HepG2 (cell line): ENCODE data around the gene ATRIP. TPM values are rescaled to one million over a fixed set of nuclear protein-coding genes. Genes with fewer than 3 reads are reported as not detected.
A peak's percentile ranks its signal among the peaks of the same experiment; 100 is the strongest.

ENCODE experiments used
- ARID4A ChIP-seq: sonication (generic); formaldehyde crosslinking; IDR thresholded peaks from 2 replicates; pipeline ENCODE4 v1.5.0; 2020; ENCODE audit warnings: mild to moderate bottlenecking, missing genetic modification reagents, borderline replicate concordance
- CCAR2 ChIP-seq: fragments of 200-400 bp; formaldehyde crosslinking; optimal IDR thresholded peaks from 2 replicates; pipeline ENCODE3; 2018; ENCODE audit warnings: low read depth, mild to moderate bottlenecking, low read length, moderate library complexity
- ELK4 ChIP-seq: sonication (generic); formaldehyde crosslinking; IDR thresholded peaks from 2 replicates; pipeline ENCODE4 v1.9.0; 2021; ENCODE audit warnings: missing genetic modification reagents, borderline replicate concordance
- GABPB1 ChIP-seq: IDR thresholded peaks from 2 replicates; pipeline ENCODE4 v1.6.1; 2016; ENCODE audit warnings: mild to moderate bottlenecking, missing genetic modification reagents, moderate library complexity, missing compliant biosample characterization
- GATAD1 ChIP-seq: IDR thresholded peaks from 2 replicates; pipeline ENCODE4 v1.6.1; 2016; ENCODE audit warnings: missing genetic modification reagents, missing compliant biosample characterization
- HNRNPL ChIP-seq: fragments of 200-400 bp; formaldehyde crosslinking; IDR thresholded peaks from 2 replicates; pipeline ENCODE4 v1.6.1; 2017; ENCODE audit warnings: mild to moderate bottlenecking, low read depth, low read length
- KLF15 ChIP-seq: sonication (generic); formaldehyde crosslinking; IDR thresholded peaks from 2 replicates; pipeline ENCODE4 v1.8.1; 2023; ENCODE audit warnings: borderline replicate concordance, mild to moderate bottlenecking, inconsistent platforms, missing genetic modification reagents, mixed read lengths
- MTF2 ChIP-seq: sonication (generic); formaldehyde crosslinking; IDR thresholded peaks from 2 replicates; pipeline ENCODE4 v1.5.0; 2020; ENCODE audit warnings: missing genetic modification reagents, borderline replicate concordance
- NBN ChIP-seq: fragments of 450-650 bp; conservative IDR thresholded peaks from 2 replicates; pipeline ENCODE4 v1.6.1; 2017
- NFE2L1 ChIP-seq: sonication (generic); formaldehyde crosslinking; IDR thresholded peaks from 2 replicates; pipeline ENCODE4 v1.4.0; 2020; ENCODE audit warnings: missing genetic modification reagents, mild to moderate bottlenecking, borderline replicate concordance
- NR3C1 ChIP-seq: sonication (generic); formaldehyde crosslinking; IDR thresholded peaks from 2 replicates; pipeline ENCODE4 v1.4.0; 2020; ENCODE audit warnings: missing genetic modification reagents
- SNAPC2 ChIP-seq: sonication (generic); formaldehyde crosslinking; IDR thresholded peaks from 2 replicates; pipeline ENCODE4 v1.8.1; 2022; ENCODE audit warnings: mild to moderate bottlenecking, missing genetic modification reagents
- SP4 ChIP-seq: sonication (generic); formaldehyde crosslinking; IDR thresholded peaks from 2 replicates; pipeline ENCODE4 v1.8.1; 2023; ENCODE audit warnings: mild to moderate bottlenecking, missing genetic modification reagents
- ZBTB33 ChIP-seq: sonication (generic); formaldehyde crosslinking; IDR thresholded peaks from 2 replicates; pipeline ENCODE4 v1.4.0; 2020; ENCODE audit warnings: missing genetic modification reagents
- ZEB1 ChIP-seq: IDR thresholded peaks from 2 replicates; pipeline ENCODE4 v1.6.1; 2012; ENCODE audit warnings: mild to moderate bottlenecking, low read depth, inconsistent platforms; ENCODE audit not compliant: insufficient replicate concordance
- ZKSCAN1 ChIP-seq: fragments of 150-350 bp; IDR thresholded peaks from 2 replicates; pipeline ENCODE4 v1.6.1; 2014; ENCODE audit warnings: low read length
- ZNF263 ChIP-seq: sonication (generic); formaldehyde crosslinking; IDR thresholded peaks from 2 replicates; pipeline ENCODE4 v1.4.0; 2020; ENCODE audit warnings: missing genetic modification reagents
- ZNF563 ChIP-seq: sonication (generic); formaldehyde crosslinking; IDR thresholded peaks from 2 replicates; pipeline ENCODE4 v1.8.0; 2022; ENCODE audit warnings: mild to moderate bottlenecking, moderate library complexity, missing genetic modification reagents
- ZNF772 ChIP-seq: sonication (generic); formaldehyde crosslinking; IDR thresholded peaks from 2 replicates; pipeline ENCODE4 v1.5.0; 2020; ENCODE audit warnings: mild to moderate bottlenecking, missing genetic modification reagents
- ZNF800 ChIP-seq: sonication (generic); formaldehyde crosslinking; IDR thresholded peaks from 2 replicates; pipeline ENCODE4 v1.4.0; 2020; ENCODE audit warnings: missing genetic modification reagents
- polyA plus RNA-seq, 8 experiments: library from polyadenylated mRNA; depleted of rRNA in 3 of 8; stranded (reverse) in 7 of 8; unstranded in 1 of 8; fragments of >200 nt; fragmentation: Illumina TruSeq in 4 of 8; extraction: Trizol in 4 of 8; gene quantifications; 2 replicates each; pipeline versions ENCODE4 v1.2.1 to v1.2.3, GENCODE V29; 2011 to 2016; ENCODE audit warnings: low read depth in 4 of 8, missing spikeins in 1 of 8, mixed read lengths in 1 of 8; ENCODE audit not compliant: insufficient read depth in 1 of 8
- total RNA-seq, 5 experiments: library from RNA; depleted of rRNA; stranded (reverse); fragments of >200 nt; fragmentation: Illumina TruSeq; extraction: Trizol; gene quantifications; 2 replicates each; pipeline ENCODE4 v1.2.3, GENCODE V29; 2016; ENCODE audit warnings: low read depth in 1 of 5

The ATRIP gene
- total and polyA plus RNA-seq, 2 of the 13 experiments (the other 11 are each of a cell fraction or from before 2014, with no cell fraction given) = 5.1 to 12.5 TPM

- TF ChIP-seq ARID4A (CRISPR knock-in tag) = peak; percentile 5; the same call in 1 of the 2 replicates
- no peak for TF ChIP-seq ZBTB33 (CRISPR knock-in tag)
- no peak for TF ChIP-seq NFE2L1
- TF ChIP-seq GATAD1 (CRISPR knock-in tag) = no peak
- TF ChIP-seq NBN = no peak
- TF ChIP-seq ZNF263 = peak; percentile 91
- TF ChIP-seq ELK4 (CRISPR knock-in tag) = no peak
- TF ChIP-seq GABPB1 (CRISPR knock-in tag) = peak; percentile 52; the same call in 1 of the 2 replicates
- peak; percentile 58; the same call in 1 of the 2 replicates for TF ChIP-seq MTF2 (CRISPR knock-in tag)
- 0 out of 2 replicates have a peak, but pooled peaks have one; percentile 5 for TF ChIP-seq SP4 (CRISPR knock-in tag)
- TF ChIP-seq ZKSCAN1 = 0 out of 2 replicates have a peak, but pooled peaks have one; percentile 19
- TF ChIP-seq NR3C1 = no peak
- TF ChIP-seq ZEB1 = no peak
- no peak for TF ChIP-seq ZNF772 (CRISPR knock-in tag)
- no peak for TF ChIP-seq KLF15 (CRISPR knock-in tag)
- no peak for TF ChIP-seq ZNF563 (CRISPR knock-in tag)
- peak; percentile 69; the same call in 1 of the 2 replicates for TF ChIP-seq ZNF800 (CRISPR knock-in tag)
- TF ChIP-seq CCAR2 = no peak
- TF ChIP-seq SNAPC2 (CRISPR knock-in tag) = no peak
- peak; percentile 67; the same call in 1 of the 2 replicates for TF ChIP-seq HNRNPL
These were observed 57.8 kb downstream of the ATRIP start, which contains the start of gene SHISA5 (continued) for GRCh38 chr3:48504051-48504946.
